Activated CD8-positive, alpha-beta memory T cell treated with anti-CD3 and anti-CD28 coated beads for 36 hours (primary cell): ENCODE data around the gene CEP164. TPM values are rescaled to one million over a fixed set of nuclear protein-coding genes. Genes with fewer than 3 reads are reported as not detected.

Source experiments
- CTCF ChIA-PET: fragments of 350-600 bp; sonication (Branson Sonifier 250); formaldehyde crosslinking; loops from one replicate; lab custom pipeline; 2021; ENCODE audit warnings: antibody characterized with exemption; lab: Charles Lee
- POLR2A ChIA-PET: fragments of 350-600 bp; sonication (Branson Sonifier 250); formaldehyde crosslinking; loops from one replicate; lab custom pipeline; 2021; ENCODE audit warnings: antibody characterized with exemption; lab: Charles Lee
- total RNA-seq, 2 experiments: library from RNA; stranded (reverse); gene quantifications; one replicate each; pipeline ENCODE4 v1.2.3, GENCODE V29; 2021

Gene CEP164
- total RNA-seq, 2 experiments from 2014 or later = 34.7 to 35.0 TPM

GRCh38 chr11:117335399-117335798 is 7.7 kb downstream of the CEP164 start:
- CTCF ChIA-PET = interaction anchor here (0.6 kb wide), 1 partner anchor 9 kb away, joined by 4 read pairs; no protein-coding TSS in a partner anchor
- POLR2A ChIA-PET = interaction anchor here (0.6 kb wide), 1 partner anchor 20 kb away, joined by 3 read pairs; no protein-coding TSS in a partner anchor

- ChIA-PET POLR2A (no interaction called here), CTCF (no interaction called here)
Observed at GRCh38 chr11:117337076-117337475, 9.4 kb downstream of the CEP164 start.

- ChIA-PET CTCF (no interaction called here), POLR2A (no interaction called here)
Observed at GRCh38 chr11:117345039-117345438, 17.4 kb downstream of the CEP164 start.

GRCh38 chr11:117354550-117354949 is 26.9 kb downstream of the CEP164 start:
- POLR2A ChIA-PET = no interaction called here
- CTCF ChIA-PET = no interaction called here

- CTCF ChIA-PET = no interaction called here
Observed at GRCh38 chr11:117356126-117356890, 28.7 kb downstream of the CEP164 start.

GRCh38 chr11:117361432-117361831 is 33.8 kb downstream of the CEP164 start:
- CTCF ChIA-PET = no interaction called here
- POLR2A ChIA-PET = no interaction called here

More at GRCh38 chr11:117356126-117356890, 28.7 kb downstream of the CEP164 start:
- POLR2A ChIA-PET = no interaction called here

GRCh38 chr11:117366248-117366647 is 38.6 kb downstream of the CEP164 start:
- ChIA-PET CTCF (interaction anchor here (0.9 to 1.5 kb wide), 2 partner anchors 8 to 60 kb away, joined by 3 to 4 read pairs; no protein-coding TSS in a partner anchor), POLR2A (no interaction called here)

- CTCF ChIA-PET = interaction anchor here (0.9 to 1.5 kb wide), 2 partner anchors 9 to 59 kb away, joined by 3 to 4 read pairs; no protein-coding TSS in a partner anchor
- POLR2A ChIA-PET = no interaction called here
Observed at GRCh38 chr11:117366875-117367274, 39.2 kb downstream of the CEP164 start.

GRCh38 chr11:117369534-117369933 is 41.9 kb downstream of the CEP164 start:
- ChIA-PET CTCF (no interaction called here), POLR2A (no interaction called here)

- CTCF ChIA-PET = interaction anchor here (0.6 to 0.7 kb wide), 2 partner anchors 142 to 732 kb away, joined by 3 to 6 read pairs; no protein-coding TSS in a partner anchor
- POLR2A ChIA-PET = no interaction called here
Observed at GRCh38 chr11:117371453-117371852, 43.8 kb downstream of the CEP164 start.

GRCh38 chr11:117374316-117375055 is 46.8 kb downstream of the CEP164 start:
- POLR2A ChIA-PET = no interaction called here
- CTCF ChIA-PET = no interaction called here

GRCh38 chr11:117375960-117376359 is 48.3 kb downstream of the CEP164 start:
- ChIA-PET CTCF (interaction anchor here (0.7 kb wide), 1 partner anchor 292 kb away, joined by 3 read pairs; no protein-coding TSS in a partner anchor), POLR2A (no interaction called here)

- CTCF ChIA-PET = interaction anchor here (0.7 kb wide), 1 partner anchor 291 kb away, joined by 3 read pairs; no protein-coding TSS in a partner anchor
Observed at GRCh38 chr11:117376517-117376916, 48.9 kb downstream of the CEP164 start.

GRCh38 chr11:117378976-117379865 is 51.6 kb downstream of the CEP164 start:
- CTCF ChIA-PET = interaction anchor here (0.6 to 1.5 kb wide), 2 partner anchors 47 to 381 kb away, joined by 3 to 7 read pairs; no protein-coding TSS in a partner anchor
- POLR2A ChIA-PET = interaction anchor here (0.7 kb wide), 1 partner anchor 14 kb away, joined by 3 read pairs; no protein-coding TSS in a partner anchor

More at GRCh38 chr11:117376517-117376916, 48.9 kb downstream of the CEP164 start:
- POLR2A ChIA-PET = no interaction called here

- CTCF ChIA-PET = interaction anchor here (1.5 kb wide), 1 partner anchor 46 kb away, joined by 7 read pairs; no protein-coding TSS in a partner anchor
- POLR2A ChIA-PET = no interaction called here
Observed at GRCh38 chr11:117380676-117381075, 53.0 kb downstream of the CEP164 start.

- POLR2A ChIA-PET = no interaction called here
- CTCF ChIA-PET = no interaction called here
Observed at GRCh38 chr11:117381481-117382387, 54.1 kb downstream of the CEP164 start.

- POLR2A ChIA-PET = no interaction called here
- CTCF ChIA-PET = no interaction called here
Observed at GRCh38 chr11:117382746-117383145, 55.1 kb downstream of the CEP164 start.

- ChIA-PET POLR2A (no interaction called here), CTCF (interaction anchor here (0.6 kb wide), 1 partner anchor 665 kb away, joined by 4 read pairs; no protein-coding TSS in a partner anchor)
Observed at GRCh38 chr11:117384045-117384444, 56.4 kb downstream of the CEP164 start.
